Hematopoietic multipotent progenitor cell treated with erythropoietin and hydrocortisone succinate and interleukin-3 and kit ligand, for 15 days (in vitro differentiated cells): ENCODE measurements around the gene CPEB4.

Source experiments
- DNase-seq: peaks from one replicate; pipeline ENCODE4 v3.0.0-alpha.2; 2015; ENCODE audit warnings: low spot score

Gene CPEB4

GRCh38 chr5:173944511-173944910 is 56.4 kb downstream of the CPEB4 start:
- no peak for DNase-seq

DNA sequence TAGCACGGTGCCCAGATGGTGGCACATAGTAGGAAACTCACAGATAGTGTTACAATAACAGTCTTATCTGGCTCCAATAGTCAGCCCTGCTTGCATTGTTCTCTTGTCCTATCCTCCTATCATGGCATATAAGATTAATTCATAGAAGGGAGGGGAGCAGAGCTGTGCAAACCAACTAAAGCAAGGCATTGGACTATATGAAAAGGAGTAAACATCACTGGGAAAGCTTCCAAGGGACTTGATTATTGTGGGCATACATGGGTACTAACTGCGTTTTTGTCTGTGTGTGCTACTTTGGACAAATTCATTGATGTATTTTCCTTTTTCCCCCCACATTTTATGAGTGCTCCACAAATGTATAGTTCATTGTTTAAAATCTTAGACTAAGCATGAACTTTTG is 57.0 kb downstream of the CPEB4 start:
- no peak for DNase-seq

- no peak for DNase-seq
Observed at GRCh38 chr5:173946323-173946722, 58.2 kb downstream of the CPEB4 start.

DNA sequence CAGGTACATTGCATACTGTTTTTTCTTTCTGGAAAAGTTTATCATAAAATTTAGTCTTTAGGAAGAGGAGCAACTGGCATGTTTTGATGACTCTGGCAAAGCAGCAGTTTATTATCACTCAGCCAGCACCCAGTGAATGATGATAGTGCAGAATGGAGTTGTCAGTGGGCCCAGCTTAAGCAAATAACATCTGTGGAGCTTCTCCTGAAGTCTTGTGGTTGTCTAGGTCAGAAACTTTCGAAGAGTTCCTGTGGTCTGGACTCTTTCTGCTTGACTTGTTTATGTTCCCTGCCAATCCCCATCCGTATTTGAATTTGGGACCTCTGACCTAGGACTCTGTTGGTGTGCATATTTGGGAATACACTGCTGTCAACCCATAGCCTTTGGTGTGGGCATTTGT is 62.7 kb downstream of the CPEB4 start:
- peak; percentile 75 for DNase-seq

GRCh38 chr5:173953528-173954090 is 65.5 kb downstream of the CPEB4 start:
- DNase-seq, result no peak

DNA sequence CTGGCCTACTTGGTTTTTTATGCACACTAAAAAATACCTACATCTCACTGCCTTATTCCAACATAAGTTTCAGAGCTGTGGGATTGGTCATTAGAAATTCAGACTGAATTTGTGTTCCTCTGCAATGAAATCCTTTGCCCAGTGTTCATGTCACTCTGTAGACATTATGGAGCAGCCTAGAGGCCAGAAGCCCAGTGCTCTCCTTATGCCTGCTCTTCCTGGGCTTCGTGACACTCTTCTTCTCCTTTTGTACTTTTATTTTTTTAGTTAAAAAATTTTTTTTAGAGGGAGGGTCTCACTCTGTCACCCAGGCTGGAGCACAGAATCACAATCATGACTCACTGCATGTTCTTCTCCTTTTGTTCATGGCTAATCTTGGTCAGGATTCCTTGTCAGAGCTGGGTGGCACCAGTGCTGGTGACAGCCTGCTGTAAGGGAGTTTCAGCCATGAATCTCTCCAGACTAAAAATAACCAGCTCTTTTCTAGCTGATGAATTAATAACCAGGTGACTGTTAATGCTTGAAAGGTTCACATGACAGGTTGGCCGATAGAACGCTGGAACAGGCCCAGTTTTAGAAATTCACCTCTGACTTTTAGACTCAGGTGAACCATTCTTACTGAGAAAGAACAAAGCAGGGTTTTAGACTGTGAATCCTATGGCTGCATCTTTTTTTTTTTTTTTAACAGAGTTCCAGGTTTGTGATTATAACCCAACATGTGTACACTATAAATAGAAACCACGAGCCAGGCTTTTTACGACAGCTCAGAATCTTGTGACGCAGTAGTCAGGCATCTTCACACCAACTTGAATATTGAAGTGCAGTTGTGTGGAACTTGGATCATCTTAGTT is 66.7 kb downstream of the CPEB4 start:
- DNase-seq, result no peak

DNA sequence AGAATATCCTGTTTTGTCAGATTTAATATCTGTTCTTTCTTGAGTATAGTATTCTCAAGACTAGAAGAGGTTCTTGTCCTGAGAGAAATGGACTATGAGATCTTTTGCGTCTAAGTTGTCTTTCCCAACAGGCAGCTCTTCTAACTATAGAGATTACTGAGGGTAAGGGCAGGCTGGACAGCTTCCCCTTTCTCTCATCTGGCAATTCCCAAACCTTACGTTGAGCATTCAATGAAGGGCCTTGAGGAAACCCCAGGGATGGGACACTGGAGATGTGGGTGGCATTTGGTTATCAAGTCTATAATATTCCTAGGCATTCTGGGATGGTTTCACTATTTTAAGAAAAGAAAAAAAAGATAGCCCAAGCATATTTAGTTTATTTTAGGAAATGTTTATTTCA is 72.8 kb downstream of the CPEB4 start:
- no peak for DNase-seq

- no peak for DNase-seq
Observed at GRCh38 chr5:173961418-173961817, 73.3 kb downstream of the CPEB4 start.

GRCh38 chr5:173962436-173962972 is 74.4 kb downstream of the CPEB4 start:
- DNase-seq, result no peak

DNA sequence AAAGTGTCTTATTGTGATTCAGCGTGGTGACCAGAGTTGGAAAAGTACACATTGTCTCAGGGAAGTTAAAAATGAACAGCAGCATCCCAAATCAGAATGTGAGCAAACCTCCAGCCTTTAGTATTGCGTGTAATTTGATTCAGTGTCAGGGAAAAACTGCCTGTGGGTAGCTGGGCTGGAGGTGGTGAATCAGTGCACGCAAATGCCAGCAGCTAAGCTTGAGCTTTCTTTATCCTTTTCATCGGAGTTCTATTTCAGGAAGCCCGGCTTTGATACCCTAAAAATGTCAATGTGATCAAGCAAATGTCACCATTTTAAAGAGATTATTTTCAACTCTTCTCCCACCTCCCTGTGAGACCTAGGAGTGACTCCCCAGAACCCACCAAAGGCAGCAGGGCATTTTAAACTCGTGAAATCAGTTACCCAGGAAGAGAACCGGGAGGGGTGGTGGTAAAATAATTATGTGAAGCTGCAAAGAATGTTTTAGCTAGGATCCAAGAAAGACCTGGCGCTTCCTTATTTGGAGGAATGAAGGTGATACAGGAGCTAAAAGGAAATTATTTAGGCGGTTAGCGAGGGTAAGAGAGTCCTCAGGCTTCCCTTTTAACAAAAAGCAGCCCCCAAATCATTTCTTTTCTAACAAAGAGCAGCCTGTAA is 75.2 kb downstream of the CPEB4 start:
- no peak for DNase-seq

DNA sequence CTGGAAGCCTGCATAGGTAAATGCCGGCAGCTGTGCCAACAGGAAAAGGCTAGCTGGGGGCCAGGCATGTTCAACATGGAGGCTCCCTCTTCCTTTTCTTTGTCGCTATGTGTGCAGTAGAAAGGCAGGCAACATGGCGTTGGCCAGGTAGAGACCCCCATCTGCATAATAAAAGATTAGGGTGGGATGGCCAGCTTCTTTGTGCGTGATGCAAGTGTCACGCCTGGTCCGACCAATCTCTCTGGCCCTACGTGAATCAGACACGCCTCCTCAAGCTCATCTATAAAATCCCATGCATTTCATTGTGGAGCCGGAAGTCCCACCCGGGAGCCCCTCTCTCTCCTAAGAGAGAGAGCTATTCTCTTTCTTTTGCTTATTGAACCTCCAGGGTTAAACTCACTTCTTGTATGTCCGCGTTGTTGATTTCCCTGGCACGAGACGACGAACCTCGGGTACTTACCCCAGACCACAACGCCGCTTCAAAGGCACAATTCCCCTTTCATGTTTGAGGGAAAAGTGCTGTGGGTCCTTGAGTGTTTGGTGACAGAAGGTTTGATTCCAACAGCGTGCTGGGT is 75.8 kb downstream of the CPEB4 start:
- no peak for DNase-seq

- DNase-seq, result no peak
Observed at GRCh38 chr5:173964506-173964905, 76.4 kb downstream of the CPEB4 start.

DNA sequence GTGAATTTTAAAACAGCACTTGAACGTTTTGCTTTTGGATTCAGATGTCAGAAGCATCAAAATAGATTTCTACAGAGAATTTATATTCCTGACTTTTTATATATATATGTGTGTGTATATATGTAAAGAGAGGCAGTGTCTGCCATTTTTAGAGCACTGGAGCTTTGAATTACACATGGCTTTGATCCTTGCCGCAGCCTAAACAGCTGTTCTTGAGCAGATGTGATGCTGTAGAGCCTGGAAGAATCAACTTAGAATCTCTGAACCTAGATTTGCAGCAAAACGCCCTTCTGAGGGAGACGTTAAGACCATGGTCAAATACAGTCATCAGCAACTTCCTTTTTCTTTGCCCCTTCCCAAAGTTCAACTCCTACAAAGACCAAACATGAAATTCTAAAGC is 79.1 kb downstream of the CPEB4 start:
- DNase-seq, result no peak

GRCh38 chr5:173968154-173968797 is 80.1 kb downstream of the CPEB4 start:
- DNase-seq, result no peak

GRCh38 chr5:173969167-173970049 is 81.3 kb downstream of the CPEB4 start:
- no peak for DNase-seq

DNA sequence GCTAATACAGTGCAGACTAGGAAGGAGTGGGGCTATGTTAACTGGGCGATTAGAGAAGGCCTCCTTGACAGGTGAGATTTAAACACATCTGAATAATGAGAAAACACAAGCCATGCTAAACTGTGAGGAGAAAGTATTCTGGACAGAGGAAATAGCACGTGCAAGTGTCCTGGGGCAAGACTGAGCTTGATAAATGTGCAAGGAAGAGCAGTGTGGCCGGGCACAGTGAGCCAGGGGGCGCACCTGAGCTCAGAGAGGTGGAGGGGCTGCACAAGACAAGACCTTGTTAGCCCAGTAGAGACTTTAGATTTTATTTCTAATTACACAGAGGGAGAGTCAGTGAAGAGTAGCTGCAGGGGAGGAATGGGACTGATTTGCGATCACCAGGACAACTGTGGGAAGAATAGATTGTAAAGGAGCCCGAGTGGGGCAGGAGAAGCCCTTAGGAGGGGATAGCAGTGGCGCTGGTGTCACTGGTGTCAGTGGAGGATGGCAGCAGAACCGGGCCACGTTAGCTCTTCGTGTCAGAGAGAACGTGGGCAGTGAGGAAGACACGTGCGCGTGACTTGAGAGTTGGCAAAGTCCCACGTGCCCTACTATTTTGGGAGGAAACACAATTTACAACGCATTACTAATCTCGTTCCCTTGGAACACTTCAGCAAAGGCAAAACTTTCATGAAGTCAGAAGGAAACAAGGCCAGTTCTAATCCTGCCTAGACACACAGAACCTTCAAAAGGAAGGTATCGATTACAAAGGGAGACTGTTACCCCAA is 82.9 kb downstream of the CPEB4 start:
- DNase-seq, result peak; percentile 14

DNA sequence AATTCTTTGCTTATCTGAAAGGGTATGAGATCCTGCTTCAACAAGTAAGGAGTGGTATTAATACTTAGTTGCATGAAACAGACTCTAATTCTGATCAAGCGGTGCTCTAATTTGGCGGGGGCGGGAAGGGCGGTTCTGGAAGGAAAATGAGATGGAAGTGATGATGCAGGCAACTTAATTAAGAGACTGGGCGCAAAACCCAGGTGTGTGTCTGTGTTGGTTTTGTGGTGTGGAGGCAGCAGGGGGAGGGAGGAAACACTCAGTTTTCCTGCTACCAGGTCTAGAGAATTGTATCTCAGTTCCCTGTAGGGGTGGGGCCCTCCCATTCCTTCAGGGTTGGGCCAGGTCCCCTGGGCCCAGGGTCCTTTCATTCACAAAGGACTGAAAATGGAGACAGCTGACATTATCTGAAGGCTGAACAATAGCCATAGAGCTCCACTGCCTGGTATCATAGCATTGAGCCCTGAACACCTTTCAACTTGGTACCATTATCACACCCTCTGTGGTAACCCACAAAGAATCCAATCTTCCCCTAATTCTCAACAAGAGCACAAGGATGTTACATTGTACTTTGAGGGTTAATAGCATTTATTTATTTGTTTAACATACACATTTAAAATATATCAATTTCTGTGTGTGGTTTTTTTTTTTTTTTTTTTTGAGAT is 83.7 kb downstream of the CPEB4 start:
- DNase-seq, result no peak

- no peak for DNase-seq
Observed at GRCh38 chr5:173972607-173972924, 84.4 kb downstream of the CPEB4 start.

- DNase-seq, result peak; percentile 81
Observed at GRCh38 chr5:173972925-173973615, 84.9 kb downstream of the CPEB4 start.
